Glutamatergic neuron (in vitro differentiated cells): Measurements from ENCODE around the gene ANTXR2. TPM values are rescaled to one million over a fixed set of nuclear protein-coding genes. Genes with fewer than 3 reads are reported as not detected.

Experiments
- DNase-seq: peaks from one replicate; pipeline ENCODE4 v3.0.0; 2022
- H3K27ac Mint-ChIP-seq: one replicate; pipeline ENCODE4 v1.8.0; 2020; ENCODE audit warnings: mild to moderate bottlenecking, mixed read lengths, inconsistent platforms; ENCODE audit not compliant: unreplicated experiment
- H3K27me3 Mint-ChIP-seq: one replicate; pipeline ENCODE4 v1.8.0; 2020; ENCODE audit warnings: mild to moderate bottlenecking, moderate library complexity, mixed read lengths, inconsistent platforms; ENCODE audit not compliant: unreplicated experiment
- H3K36me3 Mint-ChIP-seq: one replicate; pipeline ENCODE4 v1.8.0; 2020; ENCODE audit warnings: mild to moderate bottlenecking, mixed read lengths, inconsistent platforms; ENCODE audit not compliant: unreplicated experiment
- H3K4me1 Mint-ChIP-seq: one replicate; pipeline ENCODE4 v1.8.0; 2020; ENCODE audit warnings: mild to moderate bottlenecking, low read depth, mixed read lengths, inconsistent platforms; ENCODE audit not compliant: unreplicated experiment
- H3K4me3 Mint-ChIP-seq: one replicate; pipeline ENCODE4 v1.8.0; 2020; ENCODE audit warnings: mild to moderate bottlenecking, mixed read lengths, inconsistent platforms; ENCODE audit not compliant: unreplicated experiment
- H3K9me3 Mint-ChIP-seq: one replicate; pipeline ENCODE4 v1.8.0; 2020; ENCODE audit warnings: mild to moderate bottlenecking, moderate library complexity, mixed read lengths, inconsistent platforms; ENCODE audit not compliant: unreplicated experiment
- CTCF ChIP-seq: fragments of 200-600 bp; sonication (generic); IDR thresholded peaks from one replicate; pipeline ENCODE4 v1.5.0; 2021; ENCODE audit not compliant: partially characterized antibody, unreplicated experiment
- total RNA-seq: library from RNA; stranded (reverse); fragmentation: NEBNext Ultra II Directional; extraction: Animal tissue kit (Norgen Biotek cat#: 25700); gene quantifications from one replicate; pipeline ENCODE4 v1.2.1, GENCODE V29; 2021; ENCODE audit not compliant: unreplicated experiment

The ANTXR2 gene
- total RNA-seq, 1 donor from 2014 or later, result 47.8 TPM

- TF ChIP-seq CTCF, result no peak
- Mint-ChIP-seq H3K27ac (no peak overlapping the region), H3K36me3 (peaks cover 7% of the 10 kb centered on the region), H3K4me3 (no peak overlapping the region), H3K9me3 (no peaks in the 10 kb centered on the region), H3K4me1 (no peaks in the 10 kb centered on the region), H3K27me3 (no peaks in the 10 kb centered on the region)
- DNase-seq, result no peak
Observed at GRCh38 chr4:80104927-80105326, 31.9 kb upstream of the ANTXR2 start.

- no peaks in the 10 kb centered on the region for H3K4me1 Mint-ChIP-seq
- no peak overlapping the region for H3K27ac Mint-ChIP-seq
- no peak for DNase-seq
- H3K4me3 Mint-ChIP-seq, result no peak overlapping the region
- H3K36me3 Mint-ChIP-seq, result peaks cover 7% of the 10 kb centered on the region
- TF ChIP-seq CTCF, result no peak
- no peaks in the 10 kb centered on the region for H3K9me3 Mint-ChIP-seq
- no peaks in the 10 kb centered on the region for H3K27me3 Mint-ChIP-seq
Observed at GRCh38 chr4:80103629-80104028, 30.6 kb upstream of the ANTXR2 start.

GRCh38 chr4:80101792-80102116 is 28.7 kb upstream of the ANTXR2 start:
- no peaks in the 10 kb centered on the region for H3K27me3 Mint-ChIP-seq
- H3K4me1 Mint-ChIP-seq, result no peaks in the 10 kb centered on the region
- no peaks in the 10 kb centered on the region for H3K36me3 Mint-ChIP-seq
- no peak for DNase-seq
- no peak overlapping the region for H3K4me3 Mint-ChIP-seq
- H3K27ac Mint-ChIP-seq, result no peak overlapping the region
- no peaks in the 10 kb centered on the region for H3K9me3 Mint-ChIP-seq
- TF ChIP-seq CTCF, result no peak

GRCh38 chr4:80101071-80101791 is 28.2 kb upstream of the ANTXR2 start:
- H3K4me3 Mint-ChIP-seq, result no peak overlapping the region
- DNase-seq, result no peak
- TF ChIP-seq CTCF, result no peak
- no peaks in the 10 kb centered on the region for H3K9me3 Mint-ChIP-seq
- no peaks in the 10 kb centered on the region for H3K27me3 Mint-ChIP-seq
- no peak overlapping the region for H3K27ac Mint-ChIP-seq
- H3K36me3 Mint-ChIP-seq, result no peaks in the 10 kb centered on the region
- H3K4me1 Mint-ChIP-seq, result no peaks in the 10 kb centered on the region

GRCh38 chr4:80099671-80100070 is 26.6 kb upstream of the ANTXR2 start:
- TF ChIP-seq CTCF, result no peak
- Mint-ChIP-seq H3K27me3 (no peaks in the 10 kb centered on the region), H3K36me3 (no peaks in the 10 kb centered on the region), H3K27ac (no peak overlapping the region), H3K4me1 (peaks cover 3% of the 10 kb centered on the region), H3K9me3 (no peaks in the 10 kb centered on the region), H3K4me3 (no peak overlapping the region)
- no peak for DNase-seq
